Bronchial smooth muscle cell (primary cell): ENCODE results near the gene POU6F1. TPM values are rescaled to one million over a fixed set of nuclear protein-coding genes. Genes with fewer than 3 reads are reported as not detected.

Experiments
- total RNA-seq: library from RNA; depleted of rRNA; stranded (reverse); fragments of >200 nt; gene quantifications from 2 replicates; pipeline ENCODE4 v1.2.1, GENCODE V29; 2014

POU6F1 gene
- total RNA-seq = 1.6 and 2.6 TPM in 2 replicates

DNA sequence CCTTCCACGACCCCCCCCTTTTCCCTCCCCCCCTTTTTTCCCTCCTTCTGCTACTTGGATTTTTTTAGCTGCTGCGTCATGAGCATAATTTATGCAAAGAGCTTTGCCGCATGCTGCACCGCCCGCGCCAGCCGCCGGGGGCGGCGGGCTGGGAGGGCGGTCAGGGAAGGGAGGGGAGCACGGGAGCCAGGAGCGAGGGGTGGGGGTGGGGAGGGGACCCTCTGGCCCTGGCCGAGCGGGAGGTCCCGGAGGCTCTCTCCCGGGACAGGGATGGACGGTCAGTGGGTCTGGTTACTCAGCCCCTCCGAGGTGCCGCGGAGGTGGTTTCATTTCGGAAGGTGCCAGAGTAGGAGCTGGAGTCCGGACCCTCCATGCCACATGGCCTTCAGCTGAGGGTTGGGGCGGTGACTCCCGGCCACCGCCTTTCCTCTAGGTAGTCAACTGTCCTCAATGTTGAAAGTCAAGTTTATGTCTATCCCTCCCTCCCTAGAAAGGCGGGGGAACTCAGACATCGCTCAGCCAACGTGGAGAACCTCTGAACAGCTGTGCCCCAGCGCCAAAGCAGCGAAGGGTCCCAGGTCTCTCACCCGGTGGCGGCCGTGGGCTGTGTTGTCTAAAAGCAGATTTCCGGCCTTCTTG, at the start of gene POU6F1:
Gene POU6F1, minus strand, starts transcription at position 95 of the 639 bp plus-strand sequence. CDS start 11,226 bp downstream, outside the sequence.

DNA sequence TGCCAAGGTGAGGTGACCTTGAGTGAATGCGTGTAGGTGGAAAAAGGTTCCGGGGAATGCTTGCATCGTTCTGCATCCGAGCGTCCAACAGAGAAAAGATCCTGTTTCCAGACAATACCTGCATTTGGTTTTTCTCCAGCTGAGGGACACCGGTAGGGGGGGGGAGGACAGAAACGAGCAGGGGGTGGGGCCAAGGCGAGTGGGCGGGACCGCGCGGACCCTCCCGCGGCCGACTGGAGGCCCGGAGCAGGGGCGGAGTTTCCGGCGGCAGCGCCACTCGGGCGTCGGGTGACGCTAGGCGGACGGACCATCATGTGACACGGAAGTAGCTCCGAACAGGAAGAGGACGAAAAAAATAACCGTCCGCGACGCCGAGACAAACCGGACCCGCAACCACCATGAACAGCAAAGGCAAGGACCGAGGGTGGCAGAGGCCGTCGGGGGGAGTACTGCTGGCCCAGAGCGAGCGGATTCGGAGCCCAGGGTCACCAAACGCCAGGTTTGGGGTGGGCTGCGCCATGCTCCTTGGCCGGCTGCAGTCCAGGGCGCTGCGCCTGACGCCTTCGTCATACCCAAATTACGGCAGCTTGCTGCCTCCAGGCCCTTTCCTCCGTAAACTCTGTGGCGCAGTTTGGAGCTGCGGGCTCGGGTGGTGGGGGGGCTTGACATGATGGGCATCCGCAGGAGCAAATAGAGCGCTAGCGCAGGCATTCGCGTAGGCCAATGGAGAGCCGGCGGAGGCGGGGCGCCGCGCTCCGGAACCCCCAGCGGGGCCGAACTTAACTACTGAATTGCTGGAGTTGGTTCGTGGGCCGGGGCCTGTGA, 20.9 kb upstream of the POU6F1 start, which contains the start of gene DAZAP2:
Gene DAZAP2, plus strand, starts transcription at position 317 of the 825 bp plus-strand sequence. Its CDS starts 82 bp downstream, at position 399.

DNA sequence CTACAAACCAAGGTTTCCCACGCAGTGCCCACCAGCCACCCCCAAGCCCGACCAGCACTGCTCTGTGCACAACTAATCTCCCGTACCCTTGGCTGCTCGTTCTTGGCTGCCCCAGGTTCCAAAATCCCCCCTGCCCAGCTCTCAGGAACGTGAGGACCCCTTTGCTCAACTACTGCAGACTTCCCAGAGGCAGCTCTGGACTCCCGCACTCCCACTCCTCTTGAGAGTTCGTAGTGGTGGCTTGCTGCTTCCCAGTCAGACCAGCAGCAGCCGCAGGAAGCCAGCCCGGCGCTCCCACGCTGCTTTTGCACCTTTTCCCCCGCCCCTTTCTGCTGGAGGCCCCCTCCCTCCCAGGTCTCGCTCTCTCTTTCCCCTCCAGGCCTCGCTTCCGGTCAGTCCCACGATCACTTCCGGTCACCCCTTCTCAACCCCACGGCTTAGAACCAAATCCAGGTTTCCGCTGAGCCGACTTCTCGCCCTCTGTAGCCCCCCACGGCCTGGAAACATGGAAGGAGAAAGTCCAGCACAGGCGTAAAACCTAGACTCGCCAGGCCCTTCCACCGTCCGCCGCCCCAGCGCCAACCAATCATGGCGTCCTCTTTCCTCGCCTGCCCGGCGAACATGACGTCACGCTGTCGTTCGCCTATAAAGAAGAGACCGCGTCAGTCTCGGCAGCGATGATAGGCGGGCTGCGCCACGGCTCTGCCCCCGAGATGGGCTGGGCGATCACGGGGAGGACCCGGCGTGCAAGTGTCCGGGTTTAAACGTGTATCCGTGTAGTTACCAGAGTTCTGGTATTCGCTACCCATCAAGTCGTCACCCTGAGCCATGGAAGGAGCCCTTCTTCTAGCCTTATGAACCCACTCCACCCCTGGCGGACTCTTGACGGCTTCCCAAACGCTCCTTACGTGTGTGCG, 45.1 kb downstream of the POU6F1 start, which contains the start of gene TFCP2:
Gene TFCP2, minus strand, starts transcription at position 621 of the 917 bp plus-strand sequence. CDS start 713 bp downstream, outside the sequence.

Other genes starting within 250 kb of the POU6F1 start
- 62.2 and 67.5 TPM in 2 replicates for gene SLC11A2, start 191.7 kb downstream of the POU6F1 start, total RNA-seq
- gene LETMD1, start 169.7 kb downstream of the POU6F1 start, total RNA-seq = 53.4 and 71.7 TPM in 2 replicates
- gene CSRNP2, start 134.5 kb downstream of the POU6F1 start, total RNA-seq = 9.5 and 10.4 TPM in 2 replicates
- gene TFCP2, start 44.9 kb downstream of the POU6F1 start, total RNA-seq = 6.4 and 7.7 TPM in 2 replicates
- 43.8 and 44.4 TPM in 2 replicates for gene DAZAP2, start 20.8 kb upstream of the POU6F1 start, total RNA-seq
- 6.0 and 8.2 TPM in 2 replicates for gene SMAGP, start 52.4 kb upstream of the POU6F1 start, total RNA-seq
- not detected in 2 replicates for gene BIN2, start 106.1 kb upstream of the POU6F1 start, total RNA-seq
- not detected in 2 replicates for gene CELA1, start 128.6 kb upstream of the POU6F1 start, total RNA-seq
- gene GALNT6, start 173.3 kb upstream of the POU6F1 start, total RNA-seq = 18.2 and 71.2 TPM in 2 replicates
- 3.0 and 7.6 TPM in 2 replicates for gene SLC4A8, start 206.8 kb upstream of the POU6F1 start, total RNA-seq